Uterus (tissue), 4 donors: Measurements from ENCODE around the gene CALHM6. TPM values are rescaled to one million over a fixed set of nuclear protein-coding genes. Genes with fewer than 3 reads are reported as not detected.

ENCODE experiments used
- DNase-seq, 2 donors: peaks; one replicate each; pipeline ENCODE4 v3.0.0-alpha.2; 2019 to 2020
- H3K27ac ChIP-seq, 2 donors: fragments of 200-600 bp; sonication (generic); 1 replicate in 1 of 2; 2 replicates in 1 of 2; pipeline ENCODE4 v1.5.1; 2016 to 2018
- H3K27me3 ChIP-seq, 2 donors: fragments of 200-600 bp; sonication (generic); one replicate each; pipeline ENCODE4 v1.5.1; 2018 to 2019; ENCODE audit warnings: control low read depth in 1 of 2
- H3K36me3 ChIP-seq, 2 donors: fragments of 200-600 bp; sonication (generic); one replicate each; pipeline ENCODE4 v1.5.1; 2019; ENCODE audit warnings: control low read depth in 1 of 2
- H3K4me1 ChIP-seq, 2 donors: fragments of 200-600 bp; sonication (generic); one replicate each; pipeline ENCODE4 v1.5.1; 2018 to 2019; ENCODE audit warnings: control low read depth in 1 of 2
- H3K4me3 ChIP-seq, 2 donors: fragments of 200-600 bp; sonication (generic); 1 replicate in 1 of 2; 2 replicates in 1 of 2; pipeline ENCODE4 v1.5.1; 2018 to 2019; ENCODE audit warnings: mild to moderate bottlenecking in 1 of 2
- H3K9me3 ChIP-seq, 2 donors: fragments of 200-600 bp; sonication (generic); one replicate each; pipeline ENCODE4 v1.5.1; 2019; ENCODE audit warnings: control low read depth in 1 of 2
- CTCF ChIP-seq, 4 experiments: fragments of 200-600 bp in 2 of 4; fragments of 450-650 bp in 2 of 4; sonication (generic) in 2 of 4; IDR thresholded peaks; one replicate each; pipeline ENCODE4 v1.5.1; 2016 to 2019; ENCODE audit warnings: antibody characterized with exemption in 4 of 4, mild to moderate bottlenecking in 2 of 4, moderate library complexity in 1 of 4
- POLR2A ChIP-seq, 2 donors: fragments of 450-650 bp; IDR thresholded peaks; one replicate each; pipeline ENCODE4 v1.6.1; 2016; ENCODE audit warnings: antibody characterized with exemption in 2 of 2, mild to moderate bottlenecking in 1 of 2, moderate library complexity in 1 of 2
- intact Hi-C: fragments of 100-400 bp; cut with DNase I; formaldehyde crosslinking; loops from one replicate; pipeline ENCODE4 v1.15.1; 2023; ENCODE audit warnings: low total_unique reads
- total RNA-seq, 4 donors: library from RNA; depleted of rRNA in 3 of 4; stranded (reverse); fragments of >200 nt in 3 of 4; gene quantifications; one replicate each; pipeline versions ENCODE4 v1.1.0 to v1.2.4, GENCODE V29; 2014 to 2023
- donor health status: DM: yes; HTN: yes; CAD: no.

The CALHM6 gene
- total RNA-seq, 4 donors from 2014 or later: 3.9 to 7.6 TPM; not detected in 2

- TF ChIP-seq CTCF (IDR thresholded peaks at IDR 0.05) (no peak), POLR2A (IDR thresholded peaks at IDR 0.05) (no peak)
Observed at GRCh38 chr6:116420341-116420740, 40.8 kb upstream of the CALHM6 start.

GRCh38 chr6:116422238-116422637 is 38.9 kb upstream of the CALHM6 start:
- DNase-seq: no peak
- H3K27ac ChIP-seq: no peak overlapping the region
- H3K27me3 ChIP-seq: no peaks in the 10 kb centered on the region
- H3K4me1 ChIP-seq: no peaks in the 10 kb centered on the region
- intact Hi-C loops: no loop called here
- H3K9me3 ChIP-seq: no peaks in the 10 kb centered on the region
- TF ChIP-seq POLR2A (IDR thresholded peaks at IDR 0.05): no peak
- TF ChIP-seq CTCF (IDR thresholded peaks at IDR 0.05): no peak
- no peaks in the 10 kb centered on the region for H3K36me3 ChIP-seq
- H3K4me3 ChIP-seq: no peak overlapping the region

More at GRCh38 chr6:116420341-116420740, 40.8 kb upstream of the CALHM6 start:
- Histone ChIP-seq H3K27ac (no peak overlapping the region), H3K9me3 (no peaks in the 10 kb centered on the region), H3K4me1 (no peaks in the 10 kb centered on the region), H3K36me3 (no peaks in the 10 kb centered on the region), H3K4me3 (no peak overlapping the region), H3K27me3 (no peaks in the 10 kb centered on the region)
- intact Hi-C loops: no loop called here
- no peak for DNase-seq

GRCh38 chr6:116424001-116424400 is 37.2 kb upstream of the CALHM6 start:
- DNase-seq: no peak
- Histone ChIP-seq H3K9me3 (no peaks in the 10 kb centered on the region), H3K27ac (no peak overlapping the region), H3K4me3 (no peak overlapping the region), H3K36me3 (no peaks in the 10 kb centered on the region), H3K4me1 (no peaks in the 10 kb centered on the region), H3K27me3 (no peaks in the 10 kb centered on the region)
- no peak for TF ChIP-seq POLR2A (IDR thresholded peaks at IDR 0.05)
- TF ChIP-seq CTCF (IDR thresholded peaks at IDR 0.05): no peak
- intact Hi-C loops: no loop called here

GRCh38 chr6:116426551-116426950 is 34.6 kb upstream of the CALHM6 start:
- Histone ChIP-seq H3K27ac (no peak overlapping the region), H3K27me3 (no peaks in the 10 kb centered on the region), H3K4me3 (no peak overlapping the region), H3K36me3 (no peaks in the 10 kb centered on the region), H3K4me1 (no peaks in the 10 kb centered on the region), H3K9me3 (no peaks in the 10 kb centered on the region)
- no peak for DNase-seq
- intact Hi-C loops: no loop called here
- TF ChIP-seq CTCF (IDR thresholded peaks at IDR 0.05) (no peak), POLR2A (IDR thresholded peaks at IDR 0.05) (no peak)

GRCh38 chr6:116429111-116429510 is 32.1 kb upstream of the CALHM6 start:
- no peaks in the 10 kb centered on the region for H3K27me3 ChIP-seq
- H3K4me1 ChIP-seq: no peaks in the 10 kb centered on the region
- H3K4me3 ChIP-seq: no peak overlapping the region
- H3K36me3 ChIP-seq: no peaks in the 10 kb centered on the region
- intact Hi-C loops: no loop called here
- H3K9me3 ChIP-seq: no peaks in the 10 kb centered on the region
- no peak overlapping the region for H3K27ac ChIP-seq
- DNase-seq: no peak
- TF ChIP-seq POLR2A (IDR thresholded peaks at IDR 0.05) (no peak), CTCF (IDR thresholded peaks at IDR 0.05) (no peak)
